AG04449 (cell line): ENCODE results near the gene PPIE.

Source experiments
- CTCF ChIA-PET: fragments of 350-600 bp; formaldehyde crosslinking; extraction: SDS; loops from one replicate; lab custom pipeline; 2021; ENCODE audit warnings: antibody characterized with exemption; lab: Yijun Ruan, JAX
- POLR2A ChIA-PET: fragments of 400-600, 350-600 bp; formaldehyde crosslinking; extraction: SDS; loops from one replicate; lab custom pipeline; 2020; ENCODE audit warnings: antibody characterized with exemption, inconsistent platforms; lab: Yijun Ruan, JAX
- DNase-seq: peaks from one replicate; pipeline ENCODE4 v3.0.0-alpha.2; 2010; ENCODE audit warnings: low read depth, low spot score
- H3K4me3 ChIP-seq: 2 replicates; pipeline ENCODE4 v1.5.1; 2011; ENCODE audit warnings: low read depth, mild to moderate bottlenecking, control low read depth, low read length
- TF ChIP-seq, protein P1 (sequence below): IDR thresholded peaks from one replicate; pipeline ENCODE4 v1.5.1; 2011; ENCODE audit warnings: mild to moderate bottlenecking, moderate library complexity, low read length, control low read depth, inconsistent platforms; ENCODE audit not compliant: insufficient read depth; ENCODE audit errors: missing control alignments

PPIE gene

DNA sequence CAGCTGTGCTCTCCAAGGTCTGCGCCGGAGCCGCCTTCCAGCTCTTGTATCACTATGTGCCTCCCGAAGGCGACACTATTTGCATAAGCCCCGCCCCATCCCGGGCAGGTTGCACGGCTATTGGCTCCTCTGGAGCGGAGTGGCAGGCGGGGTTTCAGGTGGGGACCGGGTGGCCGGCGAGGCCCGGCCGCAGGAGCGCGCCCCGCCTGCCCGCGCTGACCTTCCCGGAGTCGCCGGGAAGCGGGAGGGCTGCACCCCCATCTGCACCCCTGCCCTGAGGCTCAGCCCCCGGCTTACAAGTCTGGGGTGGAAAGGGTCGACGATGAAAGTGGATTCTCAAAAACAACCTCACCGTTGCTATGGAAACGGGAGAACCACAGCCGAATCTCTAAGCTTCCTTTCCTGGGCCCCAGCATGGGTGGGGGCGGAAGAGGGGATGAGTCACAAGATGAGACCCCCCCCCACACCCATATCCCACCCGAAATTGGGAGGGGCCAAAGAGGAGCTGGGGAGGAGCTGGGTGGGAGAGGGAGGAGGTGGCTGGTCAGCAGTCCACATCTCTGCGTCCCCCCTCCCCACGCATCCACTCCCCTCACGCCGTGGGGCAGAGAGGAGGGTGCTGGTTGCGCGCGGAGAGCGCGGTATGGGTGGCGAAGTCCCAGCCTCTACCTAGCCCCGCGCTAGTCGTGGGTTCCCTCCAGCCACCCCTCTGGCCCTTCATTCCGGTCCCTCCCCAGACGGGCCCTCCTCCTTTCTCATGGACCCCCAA lies 47.1 kb upstream of the PPIE start, which contains the start of gene HPCAL4:
HPCAL4 (minus strand) TSS at position 51 of the 769 bp plus-strand sequence. CDS start 6,830 bp downstream, outside the sequence.
- DNase-seq = no peak
- ChIA-PET POLR2A (no interaction called here), CTCF (interaction anchor here (1.3 to 6.1 kb wide), 6 partner anchors 10 to 86 kb away, joined by 3 to 34 read pairs (median 6); partner anchors contain the start of gene NT5C1A)
- H3K4me3 ChIP-seq = peak within 1 kb of the TSS; percentile 28
- TF ChIP-seq, protein P1, sequence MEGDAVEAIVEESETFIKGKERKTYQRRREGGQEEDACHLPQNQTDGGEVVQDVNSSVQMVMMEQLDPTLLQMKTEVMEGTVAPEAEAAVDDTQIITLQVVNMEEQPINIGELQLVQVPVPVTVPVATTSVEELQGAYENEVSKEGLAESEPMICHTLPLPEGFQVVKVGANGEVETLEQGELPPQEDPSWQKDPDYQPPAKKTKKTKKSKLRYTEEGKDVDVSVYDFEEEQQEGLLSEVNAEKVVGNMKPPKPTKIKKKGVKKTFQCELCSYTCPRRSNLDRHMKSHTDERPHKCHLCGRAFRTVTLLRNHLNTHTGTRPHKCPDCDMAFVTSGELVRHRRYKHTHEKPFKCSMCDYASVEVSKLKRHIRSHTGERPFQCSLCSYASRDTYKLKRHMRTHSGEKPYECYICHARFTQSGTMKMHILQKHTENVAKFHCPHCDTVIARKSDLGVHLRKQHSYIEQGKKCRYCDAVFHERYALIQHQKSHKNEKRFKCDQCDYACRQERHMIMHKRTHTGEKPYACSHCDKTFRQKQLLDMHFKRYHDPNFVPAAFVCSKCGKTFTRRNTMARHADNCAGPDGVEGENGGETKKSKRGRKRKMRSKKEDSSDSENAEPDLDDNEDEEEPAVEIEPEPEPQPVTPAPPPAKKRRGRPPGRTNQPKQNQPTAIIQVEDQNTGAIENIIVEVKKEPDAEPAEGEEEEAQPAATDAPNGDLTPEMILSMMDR = no peak

DNA sequence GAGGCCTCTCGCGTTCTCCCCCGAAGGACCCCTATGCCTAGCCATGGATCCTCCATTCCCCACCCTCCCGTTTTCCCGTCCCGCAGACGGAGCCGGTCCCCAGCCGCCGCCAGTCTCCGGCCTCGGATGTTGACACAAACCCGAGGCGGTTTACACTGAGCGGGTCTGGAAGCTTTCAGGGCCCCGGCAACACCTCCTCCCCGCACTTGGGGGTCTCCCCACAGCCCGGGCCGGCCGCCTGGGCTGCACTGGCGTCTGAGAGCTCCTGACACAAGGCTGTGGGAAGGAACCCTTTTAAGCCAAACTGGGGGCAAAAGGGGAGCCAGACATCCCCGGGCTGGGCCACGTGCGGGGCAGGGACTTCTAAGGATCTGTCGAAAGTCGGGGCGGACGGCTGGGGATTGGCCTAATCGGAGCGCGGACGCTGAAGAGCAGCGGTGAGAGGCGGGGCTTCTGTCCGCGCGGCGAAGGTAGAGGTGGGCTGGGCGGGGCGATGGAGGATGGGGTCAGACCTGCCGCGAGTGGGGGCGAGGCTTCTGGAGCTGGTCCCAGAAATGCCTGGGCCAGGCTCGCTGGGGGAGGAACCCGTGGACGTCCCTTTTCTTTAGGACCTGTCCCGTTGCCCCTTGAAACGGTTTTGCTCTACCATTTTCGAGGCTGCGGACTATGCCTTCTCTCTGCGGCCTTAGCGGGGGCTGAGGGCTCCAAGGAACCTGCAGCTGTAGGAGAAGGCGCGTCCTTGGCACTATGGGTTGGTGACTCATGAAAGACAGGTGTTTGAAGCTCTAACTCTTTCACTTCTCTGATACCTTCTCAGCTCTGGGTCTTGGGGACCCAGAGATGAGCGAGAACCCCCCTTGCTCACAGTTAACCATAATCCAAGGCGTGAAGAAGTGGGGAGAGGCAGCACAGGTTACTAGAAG lies 46.3 kb upstream of the PPIE start:
- POLR2A ChIA-PET = no interaction called here
- CTCF ChIA-PET = interaction anchor here (1.1 to 6.1 kb wide), 8 partner anchors 11 to 91 kb away, joined by 3 to 34 read pairs (median 4); partner anchors contain the start of gene NT5C1A
- TF ChIP-seq, protein P1 = no peak
- DNase-seq = no peak
- no peak overlapping the region for H3K4me3 ChIP-seq

DNA sequence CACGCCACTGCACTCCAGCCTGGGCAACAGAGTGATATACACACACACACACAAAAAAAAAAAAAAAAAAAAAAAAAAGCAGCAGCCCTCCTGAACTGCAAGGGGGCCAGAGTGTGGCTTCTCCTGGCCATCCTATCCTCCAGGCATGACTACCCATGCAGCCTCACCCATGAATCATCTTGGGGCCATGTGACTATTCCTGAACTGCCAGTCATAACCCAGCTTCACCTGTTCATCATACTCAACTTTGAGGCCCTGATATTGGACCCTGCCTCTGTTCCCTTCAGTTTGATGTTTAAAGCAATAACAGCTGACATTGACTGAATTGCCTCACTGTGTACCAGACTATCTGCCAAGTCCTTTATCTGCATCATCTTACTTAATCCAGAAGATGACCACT lies 44.7 kb upstream of the PPIE start:
- H3K4me3 ChIP-seq = no peak overlapping the region
- DNase-seq = no peak
- POLR2A ChIA-PET = interaction anchor here (0.6 kb wide), 1 partner anchor 258 kb away, joined by 3 read pairs; no protein-coding TSS in a partner anchor
- TF ChIP-seq, protein P1 = no peak
- CTCF ChIA-PET = interaction anchor here (0.7 to 6.1 kb wide), 6 partner anchors 11 to 93 kb away, joined by 3 to 34 read pairs (median 4); partner anchors contain the start of gene NT5C1A

DNA sequence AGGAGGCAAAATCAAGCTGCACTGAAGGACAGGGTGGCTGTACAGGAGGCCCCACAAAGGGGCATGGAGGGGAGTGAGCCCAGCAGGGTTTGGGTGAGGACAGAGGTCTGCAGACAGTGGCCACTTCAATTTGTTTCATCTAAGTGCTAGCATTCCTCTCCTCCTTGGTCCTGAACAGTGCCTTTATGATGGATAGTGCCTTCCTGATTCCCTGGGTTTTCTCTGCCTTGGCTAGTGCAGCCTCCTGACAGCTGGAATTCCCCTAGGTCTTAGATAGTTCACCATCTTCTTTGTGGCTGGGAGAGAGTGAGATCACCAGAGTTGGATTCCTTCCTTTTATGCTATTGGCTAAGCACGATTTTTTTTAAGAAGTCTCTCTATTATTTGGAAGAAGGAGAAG lies 43.7 kb upstream of the PPIE start:
- DNase-seq = no peak
- ChIA-PET CTCF (interaction anchor here (6.1 kb wide), 1 partner anchor 23 kb away, joined by 34 read pairs; the partner anchor contains the start of gene NT5C1A), POLR2A (no interaction called here)
- TF ChIP-seq, protein P1 = no peak
- H3K4me3 ChIP-seq = no peak overlapping the region

DNA sequence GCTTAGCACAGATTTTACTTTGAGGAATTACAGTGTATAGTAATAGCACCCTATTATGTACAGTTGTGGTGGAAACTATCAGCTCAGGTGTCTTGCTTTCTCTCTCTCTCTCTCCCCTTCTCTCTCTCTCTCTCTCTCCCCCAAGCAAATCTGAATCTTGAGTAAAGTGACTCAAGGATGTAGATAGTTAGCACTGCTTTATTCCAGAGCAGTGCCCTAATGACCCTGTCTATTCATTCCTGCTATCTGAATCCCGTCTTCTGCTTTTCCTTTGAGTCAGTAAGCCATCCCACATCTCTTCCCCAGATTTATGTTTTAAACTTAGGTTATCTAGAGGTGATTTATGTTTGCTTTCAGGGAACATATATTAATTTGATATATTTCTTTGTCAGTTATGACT lies 42.2 kb upstream of the PPIE start:
- ChIA-PET CTCF (interaction anchor here (1.3 to 6.1 kb wide), 4 partner anchors 16 to 90 kb away, joined by 3 to 34 read pairs (median 4); partner anchors contain the start of gene NT5C1A), POLR2A (no interaction called here)
- DNase-seq = no peak
- H3K4me3 ChIP-seq = no peak overlapping the region
- TF ChIP-seq, protein P1 = no peak
